DND-41 (cell line): ENCODE results near the gene CTBP2.

Source experiments
- ATAC-seq: fragments of 200-7000 bp; cut with Tn5 transposase; 3 replicates; pipeline ENCODE4 v1.9.1; 2021; ENCODE audit warnings: low read depth; ENCODE audit not compliant: insufficient read depth
- DNase-seq: peaks from one replicate; pipeline ENCODE4 v3.0.0-alpha.2; 2020
- H2AFZ ChIP-seq: 2 replicates; pipeline ENCODE4 v1.6.0; 2012; ENCODE audit warnings: low read depth, low read length
- H3K27ac ChIP-seq: 2 replicates; pipeline ENCODE4 v1.5.1; 2012; ENCODE audit warnings: low read length, inconsistent platforms
- H3K27me3 ChIP-seq: fragments of 200-600 bp; sonication (generic); 2 replicates; pipeline ENCODE4 v1.6.0; 2012; ENCODE audit warnings: low read length, mild to moderate bottlenecking, inconsistent platforms; ENCODE audit not compliant: insufficient read depth, poor library complexity
- H3K36me3 ChIP-seq: 2 replicates; pipeline ENCODE4 v1.5.1; 2012; ENCODE audit warnings: low read length, inconsistent platforms; ENCODE audit not compliant: insufficient read depth
- H3K4me1 ChIP-seq: 2 replicates; pipeline ENCODE4 v1.5.1; 2012; ENCODE audit warnings: mild to moderate bottlenecking, low read length; ENCODE audit not compliant: insufficient read depth
- H3K4me2 ChIP-seq: 2 replicates; pipeline ENCODE4 v1.6.0; 2012; ENCODE audit warnings: mild to moderate bottlenecking, moderate library complexity, low read length, inconsistent platforms; ENCODE audit not compliant: insufficient read depth
- H3K4me3 ChIP-seq, 2 experiments: fragments of 200-600 bp in 1 of 2; shearing (Covaris generic) in 1 of 2; 2 replicates each; pipeline ENCODE4 v1.5.1; 2012 to 2016; ENCODE audit warnings: inconsistent platforms in 2 of 2, low read length in 2 of 2, mild to moderate bottlenecking in 2 of 2, low read depth in 1 of 2, moderate library complexity in 1 of 2
- H3K79me2 ChIP-seq: 2 replicates; pipeline ENCODE4 v1.6.0; 2012; ENCODE audit warnings: low read length, inconsistent platforms; ENCODE audit not compliant: insufficient read depth
- H3K9ac ChIP-seq: 2 replicates; pipeline ENCODE4 v1.6.0; 2012; ENCODE audit warnings: low read depth, mild to moderate bottlenecking, inconsistent platforms, low read length, moderate library complexity
- H3K9me3 ChIP-seq: 2 replicates; pipeline ENCODE4 v1.5.1; 2012; ENCODE audit warnings: low read length, moderate library complexity, mild to moderate bottlenecking, inconsistent platforms; ENCODE audit not compliant: insufficient read depth, severe bottlenecking
- H4K20me1 ChIP-seq: 2 replicates; pipeline ENCODE4 v1.6.0; 2012; ENCODE audit warnings: low read length; ENCODE audit not compliant: insufficient read depth
- EZH2 ChIP-seq: IDR thresholded peaks from 3 replicates; pipeline ENCODE4 v1.6.1; 2012; ENCODE audit warnings: borderline replicate concordance, low read depth, mild to moderate bottlenecking, moderate library complexity, low read length, inconsistent platforms; ENCODE audit not compliant: severe bottlenecking
- TF ChIP-seq, protein P1 (sequence below): IDR thresholded peaks from 2 replicates; pipeline ENCODE4 v1.5.1; 2012; ENCODE audit warnings: borderline replicate concordance, low read length, moderate library complexity, mild to moderate bottlenecking; ENCODE audit not compliant: poor library complexity, severe bottlenecking; ENCODE audit errors: extremely low read depth

CTBP2 gene

DNA sequence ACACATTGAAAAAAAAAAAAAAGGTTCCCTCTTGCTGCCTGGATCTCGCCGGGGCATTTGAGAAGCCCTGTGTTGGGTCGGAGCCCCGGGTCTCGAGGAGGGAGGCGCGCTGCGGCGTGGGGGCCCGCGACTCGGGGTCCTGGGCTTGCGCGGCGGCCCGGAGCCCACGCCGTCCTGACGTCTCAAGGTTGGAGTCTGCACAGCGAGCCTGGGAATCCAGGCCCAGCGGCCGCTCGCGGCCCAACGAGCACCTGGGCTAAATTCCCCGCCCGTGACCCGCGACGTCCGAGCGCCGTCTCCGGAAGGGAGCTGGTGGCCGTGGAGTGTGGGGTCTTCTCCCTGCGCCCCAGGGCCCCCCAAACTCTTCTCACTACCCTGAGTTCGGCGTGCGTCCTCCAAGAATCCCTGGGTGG lies 1.4 kb upstream of the CTBP2 start:
- H3K36me3 ChIP-seq = no peaks in the 10 kb centered on the region
- H3K9me3 ChIP-seq = no peaks in the 10 kb centered on the region
- DNase-seq (no peak), ATAC-seq (no peak)
- peak overlapping the region; percentile 78 for H3K4me2 ChIP-seq
- H3K4me3 ChIP-seq = peak overlapping the region; percentile 49 to 63; a peak in 2 of 4 replicates
- H2AFZ ChIP-seq = peak overlapping the region; percentile 71
- H3K9ac ChIP-seq = peak overlapping the region; percentile 58
- H3K27me3 ChIP-seq = peaks cover 2% of the 10 kb centered on the region
- peaks cover 11% of the 10 kb centered on the region for H4K20me1 ChIP-seq
- peaks cover 23% of the 10 kb centered on the region for H3K4me1 ChIP-seq
- H3K79me2 ChIP-seq = peaks cover 27% of the 10 kb centered on the region
- TF ChIP-seq EZH2 = no peak
- TF ChIP-seq, protein P1, sequence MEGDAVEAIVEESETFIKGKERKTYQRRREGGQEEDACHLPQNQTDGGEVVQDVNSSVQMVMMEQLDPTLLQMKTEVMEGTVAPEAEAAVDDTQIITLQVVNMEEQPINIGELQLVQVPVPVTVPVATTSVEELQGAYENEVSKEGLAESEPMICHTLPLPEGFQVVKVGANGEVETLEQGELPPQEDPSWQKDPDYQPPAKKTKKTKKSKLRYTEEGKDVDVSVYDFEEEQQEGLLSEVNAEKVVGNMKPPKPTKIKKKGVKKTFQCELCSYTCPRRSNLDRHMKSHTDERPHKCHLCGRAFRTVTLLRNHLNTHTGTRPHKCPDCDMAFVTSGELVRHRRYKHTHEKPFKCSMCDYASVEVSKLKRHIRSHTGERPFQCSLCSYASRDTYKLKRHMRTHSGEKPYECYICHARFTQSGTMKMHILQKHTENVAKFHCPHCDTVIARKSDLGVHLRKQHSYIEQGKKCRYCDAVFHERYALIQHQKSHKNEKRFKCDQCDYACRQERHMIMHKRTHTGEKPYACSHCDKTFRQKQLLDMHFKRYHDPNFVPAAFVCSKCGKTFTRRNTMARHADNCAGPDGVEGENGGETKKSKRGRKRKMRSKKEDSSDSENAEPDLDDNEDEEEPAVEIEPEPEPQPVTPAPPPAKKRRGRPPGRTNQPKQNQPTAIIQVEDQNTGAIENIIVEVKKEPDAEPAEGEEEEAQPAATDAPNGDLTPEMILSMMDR = no peak
- no peak overlapping the region for H3K27ac ChIP-seq

DNA sequence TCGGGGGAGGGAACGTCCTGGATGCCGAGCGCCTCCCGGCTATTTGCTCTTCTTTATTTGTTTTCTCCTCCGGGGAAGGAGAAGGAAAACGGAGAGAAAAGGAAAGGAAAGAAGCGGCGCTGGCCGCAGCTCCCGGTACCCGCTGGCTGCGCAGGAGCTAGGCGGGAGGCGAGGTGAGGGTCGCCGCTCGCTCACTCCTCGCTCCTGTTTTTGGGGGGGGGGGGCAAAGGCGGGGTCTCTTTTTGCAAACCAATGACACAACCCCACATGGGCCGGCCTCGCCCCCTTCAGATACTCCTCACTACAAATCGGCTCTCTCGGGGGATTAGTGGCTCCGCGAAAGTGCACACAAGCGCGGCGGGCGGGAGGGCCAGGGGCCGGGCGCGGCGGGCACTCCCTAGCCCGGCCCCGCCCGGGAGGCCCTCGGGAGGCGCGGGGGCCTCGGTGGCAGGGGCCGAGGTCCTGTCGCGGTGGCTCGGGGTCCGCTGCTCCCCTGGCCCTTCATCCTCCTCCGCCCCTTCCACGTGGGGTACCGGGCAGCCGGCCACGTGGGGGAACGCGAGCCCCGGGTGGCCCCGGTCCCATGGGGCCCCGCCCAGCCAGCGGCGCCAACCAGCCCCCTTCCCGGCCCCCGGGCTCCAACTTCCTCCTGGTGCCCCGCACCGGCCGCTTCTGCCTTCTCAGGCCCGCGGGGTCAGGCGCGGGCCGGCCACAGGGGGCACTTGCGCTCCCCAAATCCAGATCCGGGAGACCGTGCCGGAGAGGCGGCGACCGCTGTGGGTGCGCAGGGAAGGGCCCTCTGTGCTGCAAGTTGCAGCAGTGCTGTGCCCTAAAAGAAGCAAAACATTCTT lies 718 bp upstream of the CTBP2 start:
- peak overlapping the region; percentile 62 for H3K27ac ChIP-seq
- H3K36me3 ChIP-seq = no peaks in the 10 kb centered on the region
- H3K9ac ChIP-seq = peak overlapping the region; percentile 58
- peak overlapping the region; percentile 49 to 63; a peak in 3 of 4 replicates for H3K4me3 ChIP-seq
- DNase-seq = peak; percentile 83
- peak; percentile 85 for ATAC-seq
- TF ChIP-seq EZH2 = no peak
- TF ChIP-seq, protein P1 = peak; percentile 39
- peaks cover 33% of the 10 kb centered on the region for H3K79me2 ChIP-seq
- H3K4me2 ChIP-seq = peak overlapping the region; percentile 78
- H3K4me1 ChIP-seq = peaks cover 23% of the 10 kb centered on the region
- peaks cover 14% of the 10 kb centered on the region for H4K20me1 ChIP-seq
- peaks cover 2% of the 10 kb centered on the region for H3K27me3 ChIP-seq
- H2AFZ ChIP-seq = peak overlapping the region; percentile 73
- no peaks in the 10 kb centered on the region for H3K9me3 ChIP-seq

DNA sequence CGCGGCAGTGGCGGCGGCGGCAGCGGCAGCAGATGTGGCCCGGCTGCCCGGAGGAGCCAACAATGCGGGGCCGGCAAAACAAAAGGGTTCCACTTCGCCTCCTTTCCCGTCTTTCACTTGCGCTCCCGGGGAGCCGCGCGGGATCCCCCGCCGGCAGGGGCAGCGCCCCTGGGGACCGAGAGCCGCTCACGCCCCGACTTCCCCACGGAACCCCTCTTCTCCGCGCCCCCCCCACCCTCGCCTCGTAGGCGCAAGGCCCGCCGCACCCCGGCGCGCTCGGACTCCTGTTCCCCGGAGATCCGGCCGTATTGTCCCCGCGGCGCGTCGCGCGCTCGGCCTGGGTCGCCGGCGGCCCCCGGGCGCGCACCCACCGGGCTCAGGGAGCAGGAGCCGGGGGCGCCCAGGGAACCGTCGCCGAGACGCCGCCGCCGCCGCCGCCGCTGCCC lies 854 bp downstream of the CTBP2 start:
- no peak for TF ChIP-seq EZH2
- TF ChIP-seq, protein P1 = no peak
- Histone ChIP-seq H3K9me3 (no peaks in the 10 kb centered on the region), H3K4me3 (peak overlapping the region; percentile 45 to 68; a peak in 3 of 4 replicates), H3K27ac (peak overlapping the region; percentile 31), H3K4me1 (peaks cover 25% of the 10 kb centered on the region), H3K9ac (peak overlapping the region; percentile 75), H3K27me3 (peaks cover 2% of the 10 kb centered on the region), H4K20me1 (peaks cover 28% of the 10 kb centered on the region), H2AFZ (no peak overlapping the region), H3K36me3 (no peaks in the 10 kb centered on the region), H3K79me2 (peaks cover 49% of the 10 kb centered on the region), H3K4me2 (peak overlapping the region; percentile 34; the same call in 1 of the 2 replicates)
- ATAC-seq (no peak), DNase-seq (peak; percentile 23)
